Astrocyte (in vitro differentiated cells and primary cell): ENCODE measurements around the gene ZNF554.

Source experiments
- CTCF ChIP-seq: IDR thresholded peaks from 2 replicates; pipeline ENCODE4 v1.5.1; 2011; ENCODE audit warnings: low read depth, mild to moderate bottlenecking, inconsistent platforms, low read length, moderate library complexity; ENCODE audit not compliant: insufficient read depth
- EZH2 ChIP-seq: IDR thresholded peaks from 2 replicates; pipeline ENCODE4 v1.6.1; 2012; ENCODE audit warnings: mild to moderate bottlenecking, low read length, inconsistent platforms; ENCODE audit not compliant: insufficient read depth

DNA sequence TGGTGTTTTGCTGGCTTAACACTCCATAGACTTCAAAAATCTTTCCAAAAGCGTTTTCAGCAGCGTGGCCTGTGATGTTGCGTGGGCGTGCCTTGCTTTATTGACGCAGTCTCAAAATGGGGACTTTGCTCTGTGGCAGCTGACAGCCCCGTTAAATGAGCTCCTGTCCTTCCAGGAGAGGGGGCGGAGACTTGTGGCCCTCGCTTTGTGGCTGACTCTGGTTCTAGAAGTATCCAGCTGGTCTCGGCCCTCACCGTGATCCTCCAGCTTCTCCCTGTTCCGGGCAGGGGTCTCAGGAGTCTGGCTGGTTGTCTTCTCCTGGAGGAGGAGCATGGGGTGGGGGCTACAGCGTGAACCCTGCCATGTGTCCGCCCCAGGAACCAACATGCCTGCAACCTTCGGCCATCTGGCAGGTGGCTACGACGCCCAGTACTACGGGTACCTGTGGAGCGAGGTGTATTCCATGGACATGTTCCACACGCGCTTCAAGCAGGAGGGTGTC, 8.4 kb upstream of the ZNF554 start:
- TF ChIP-seq EZH2 (no peak), CTCF (no peak)
